ENCODE measurements around the gene TACR1. TPM values are rescaled to one million over a fixed set of nuclear protein-coding genes. Genes with fewer than 3 reads are reported as not detected.

TACR1 gene
- total and polyA plus RNA-seq, 2 of the 13 experiments (the other 11 are each of a cell fraction or from before 2014, with no cell fraction given) = not detected

GRCh38 chr2:75190271-75190990, 8.9 kb downstream of the TACR1 start:
- CTCF ChIA-PET (ENCODE audit: low intra/inter-chr PET ratio, low total read pairs) = no interaction called here
- Histone ChIP-seq H3K36me3 (replicated peaks in 1 of 2; ENCODE audit: control insufficient read depth in 1 of 2, insufficient read depth in 2 of 2, low read length in 2 of 2) (no peaks in the 10 kb centered on the region), H4K20me1 (ENCODE audit: insufficient read depth, low read length) (no peaks in the 10 kb centered on the region), H3K9me3 (ENCODE audit: low read length) (no peaks in the 10 kb centered on the region), H3K4me3 (replicated peaks in 1 of 3; ENCODE audit: insufficient read depth in 1 of 3, low read depth in 2 of 3, low read length in 3 of 3) (no peak overlapping the region), H3K27ac (ENCODE audit: extremely low read length, insufficient read depth, low read length) (no peak overlapping the region), H3K4me1 (ENCODE audit: insufficient read depth, low read length) (peaks cover 5% of the 10 kb centered on the region; the same call in 1 of the 2 replicates), H3K4me2 (ENCODE audit: low read depth, low read length) (no peak overlapping the region), H3K79me2 (ENCODE audit: insufficient read depth, low read length) (no peaks in the 10 kb centered on the region), H2AFZ (ENCODE audit: low read length) (no peak overlapping the region), H3K9ac (ENCODE audit: insufficient read depth, low read depth, low read length) (no peak overlapping the region), H3K27me3 (ENCODE audit: control insufficient read depth in 1 of 2, insufficient read depth in 2 of 2, low read length in 2 of 2) (no peaks in the 10 kb centered on the region)
- no peak for DNase-seq (ENCODE audit: low spot score)
- ATAC-seq = no peak
- intact Hi-C loops (cut with micrococcal nuclease; ENCODE audit: unreplicated experiment) = no loop called here
- FAIRE-seq = no peak
- in situ Hi-C loops (cut with HindIII; ENCODE audit: extremely low pct_ligation_motif_present, low pct_unique_long_range_greater_than_20kb) = no loop called here
- POLR2A ChIA-PET = no interaction called here
- TF ChIP-seq ARID3A (IDR thresholded peaks at IDR 0.05; ENCODE audit: low read depth, low read length) (no peak), NR2F6 (IDR thresholded peaks at IDR 0.05) (no peak), NR2F6 (CRISPR knock-in tag; IDR thresholded peaks at IDR 0.05) (no peak), NR0B2 (CRISPR knock-in tag; IDR thresholded peaks at IDR 0.05) (no peak), SPEN (CRISPR knock-in tag; IDR thresholded peaks at IDR 0.05; ENCODE audit: low read depth) (no peak), ZMYM2 (CRISPR knock-in tag; IDR thresholded peaks at IDR 0.05) (no peak), DMAP1 (CRISPR knock-in tag; IDR thresholded peaks at IDR 0.05) (no peak)
- no TSS peak for BruUV-seq (replicated peaks)
- WGBS (ENCODE audit: low lambda C conversion rate) = 46% methylated on average over 3 of the region's 3 CpGs
